Mesenteric fat pad (tissue), 1 donor: ENCODE data around the gene KPNA2. TPM values are rescaled to one million over a fixed set of nuclear protein-coding genes. Genes with fewer than 3 reads are reported as not detected.
"Not testable (repeated sequence)": the region's sequence is repeated elsewhere in the genome, so short reads cannot be mapped to it uniquely, and the experiment has no call there.

Source experiments
- DNase-seq: peaks from one replicate; pipeline ENCODE4 v3.0.0-alpha.2; 2020; ENCODE audit warnings: low spot score
- total RNA-seq: library from RNA; stranded (reverse); fragmentation: NEBNext Ultra II Directional; extraction: Animal tissue kit (Norgen Biotek cat#: 25700); gene quantifications from one replicate; pipeline ENCODE4 v1.2.1, GENCODE V29; 2021
- donor health status: DM: yes; HTN: yes; CAD: no.

Gene KPNA2
- total RNA-seq, 1 donor from 2014 or later = 37.9 TPM

- peak; percentile 55 for DNase-seq
Observed at GRCh38 chr17:68054296-68054900, 18.9 kb downstream of the KPNA2 start.

GRCh38 chr17:68057531-68057952, 22.0 kb downstream of the KPNA2 start:
- DNase-seq = no peak

- DNase-seq = peak; percentile 59
Observed at GRCh38 chr17:68060336-68060735, 24.8 kb downstream of the KPNA2 start.

- peak; percentile 65 for DNase-seq
Observed at GRCh38 chr17:68061512-68062313, 26.2 kb downstream of the KPNA2 start.

- DNase-seq = peak; percentile 55
Observed at GRCh38 chr17:68065366-68065765, 29.8 kb downstream of the KPNA2 start.

GRCh38 chr17:68068512-68068911, 33.0 kb downstream of the KPNA2 start:
- peak; percentile 26 for DNase-seq

- DNase-seq = peak; percentile 85
Observed at GRCh38 chr17:68070582-68071444, 35.3 kb downstream of the KPNA2 start.

GRCh38 chr17:68074279-68074678, 38.7 kb downstream of the KPNA2 start:
- DNase-seq = peak; percentile 28

- DNase-seq = not testable (repeated sequence)
Observed at GRCh38 chr17:68075953-68076607, 40.5 kb downstream of the KPNA2 start.

GRCh38 chr17:68077498-68077897, 42.0 kb downstream of the KPNA2 start:
- not testable (repeated sequence) for DNase-seq

GRCh38 chr17:68080411-68081150, 45.0 kb downstream of the KPNA2 start:
- peak; percentile 87 for DNase-seq

- DNase-seq = peak; percentile 57
Observed at GRCh38 chr17:68081305-68082265, 46.0 kb downstream of the KPNA2 start.

GRCh38 chr17:68085771-68086381, 50.3 kb downstream of the KPNA2 start:
- peak; percentile 26 for DNase-seq

GRCh38 chr17:68086666-68087065, 51.1 kb downstream of the KPNA2 start:
- DNase-seq = peak; percentile 59

- DNase-seq = peak; percentile 81
Observed at GRCh38 chr17:68087131-68087623, 51.6 kb downstream of the KPNA2 start.

- DNase-seq = peak; percentile 47
Observed at GRCh38 chr17:68087851-68088250, 52.3 kb downstream of the KPNA2 start.

- DNase-seq = peak; percentile 64
Observed at GRCh38 chr17:68089881-68090280, 54.3 kb downstream of the KPNA2 start.

GRCh38 chr17:68094481-68095078, 59.0 kb downstream of the KPNA2 start:
- peak; percentile 65 for DNase-seq
